PFSK-1 (cell line): ENCODE results near the gene BABAM2.

Experiments used
- FOXP2 ChIP-seq: optimal IDR thresholded peaks from 2 replicates; pipeline ENCODE3; 2011; ENCODE audit warnings: borderline replicate concordance, control low read depth, inconsistent platforms; ENCODE audit not compliant: insufficient read depth; ENCODE audit errors: extremely low read length, extremely low read depth
- POLR2AphosphoS5 ChIP-seq: IDR thresholded peaks from 2 replicates; pipeline ENCODE4 v1.6.1; 2012; ENCODE audit warnings: low read depth, mild to moderate bottlenecking, control low read depth, low read length, moderate library complexity
- REST ChIP-seq, 2 experiments: IDR thresholded peaks; 2 replicates each; pipeline versions ENCODE4 v1.6.1 to v1.8.0; 2011 to 2012; ENCODE audit warnings: low read depth in 2 of 2, low read length in 2 of 2, control low read depth in 1 of 2, inconsistent platforms in 1 of 2, mild to moderate bottlenecking in 1 of 2, moderate library complexity in 1 of 2; ENCODE audit not compliant: insufficient read depth in 1 of 2
- SIN3A ChIP-seq: IDR thresholded peaks from 2 replicates; pipeline ENCODE4 v1.6.1; 2012; ENCODE audit warnings: mild to moderate bottlenecking, low read length, moderate library complexity, borderline replicate concordance; ENCODE audit not compliant: insufficient read depth
- TAF1 ChIP-seq: IDR thresholded peaks from 2 replicates; pipeline ENCODE4 v1.6.1; 2012; ENCODE audit warnings: low read length, control low read depth, borderline replicate concordance; ENCODE audit not compliant: insufficient read depth

Gene BABAM2

GRCh38 chr2:28316546-28317335 is 426.2 kb downstream of the BABAM2 start:
- TF ChIP-seq FOXP2 (no peak), POLR2AphosphoS5 (no peak)

- no peak for TF ChIP-seq REST (IDR thresholded peaks at IDR 0.05; ENCODE audit: insufficient read depth in 1 of 2, low read depth in 2 of 2, low read length in 2 of 2)
- no peak for TF ChIP-seq POLR2AphosphoS5
- TF ChIP-seq TAF1, result no peak
- TF ChIP-seq SIN3A, result no peak
- TF ChIP-seq FOXP2, result no peak
Observed at GRCh38 chr2:28317390-28317789, 426.9 kb downstream of the BABAM2 start.

GRCh38 chr2:28318023-28318422 is 427.5 kb downstream of the BABAM2 start:
- no peak for TF ChIP-seq POLR2AphosphoS5
- no peak for TF ChIP-seq REST (IDR thresholded peaks at IDR 0.05; ENCODE audit: insufficient read depth in 1 of 2, low read depth in 2 of 2, low read length in 2 of 2)
- TF ChIP-seq SIN3A, result no peak
- no peak for TF ChIP-seq FOXP2
- no peak for TF ChIP-seq TAF1

GRCh38 chr2:28318462-28319117 is 428.1 kb downstream of the BABAM2 start:
- no peak for TF ChIP-seq TAF1
- TF ChIP-seq REST (IDR thresholded peaks at IDR 0.05; ENCODE audit: insufficient read depth in 1 of 2, low read depth in 2 of 2, low read length in 2 of 2), result no peak
- no peak for TF ChIP-seq SIN3A
- TF ChIP-seq FOXP2, result no peak
- TF ChIP-seq POLR2AphosphoS5, result no peak

GRCh38 chr2:28319118-28320008 is 428.8 kb downstream of the BABAM2 start:
- TF ChIP-seq POLR2AphosphoS5 (no peak), REST (IDR thresholded peaks at IDR 0.05; ENCODE audit: insufficient read depth in 1 of 2, low read depth in 2 of 2, low read length in 2 of 2) (no peak), TAF1 (no peak), SIN3A (no peak), FOXP2 (no peak)
